CD4-positive, alpha-beta T cell treated with Interleukin-17A for 1 hour (primary cell): ENCODE results near the gene RALGDS.
A peak's percentile ranks its signal among the peaks of the same experiment; 100 is the strongest.
"Not testable (repeated sequence)": the region's sequence is repeated elsewhere in the genome, so short reads cannot be mapped to it uniquely, and the experiment has no call there.

Experiments used
- DNase-seq: peaks from one replicate; pipeline ENCODE4 v3.0.0-alpha.2; 2020

The RALGDS gene

GRCh38 chr9:133063500-133064231 lies 57.4 kb downstream of the RALGDS start:
- DNase-seq: no peak

GRCh38 chr9:133063159-133063499 lies 57.9 kb downstream of the RALGDS start:
- DNase-seq: no peak

DNA sequence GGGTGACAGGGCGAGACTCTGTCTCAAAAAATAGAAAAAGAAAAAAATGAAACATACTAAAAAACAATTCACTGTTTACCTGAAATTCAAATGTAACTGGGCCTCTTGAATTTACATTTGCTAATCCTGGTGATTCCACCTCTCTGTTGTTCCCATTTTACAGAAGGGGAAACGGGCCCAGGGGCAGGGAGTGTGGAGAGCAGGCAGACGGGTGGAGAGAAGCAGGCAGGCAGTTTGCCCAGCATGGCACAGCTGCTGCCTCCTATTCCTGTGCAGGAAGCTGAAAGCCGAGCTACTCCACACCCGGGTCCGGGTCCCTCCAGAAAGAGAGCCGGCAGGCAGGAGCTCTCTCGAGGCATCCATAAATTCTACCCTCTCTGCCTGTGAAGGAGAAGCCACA lies 58.5 kb downstream of the RALGDS start:
- DNase-seq: not testable (repeated sequence)

- DNase-seq: not testable (repeated sequence)
Observed at GRCh38 chr9:133061764-133062145, 59.3 kb downstream of the RALGDS start, which contains the start of gene CEL. Gene CEL, plus strand, starts transcription at chr9:133061981. Its CDS starts 22 bp downstream, at chr9:133062003.

GRCh38 chr9:133061019-133061763 lies 59.8 kb downstream of the RALGDS start:
- DNase-seq: not testable (repeated sequence)

GRCh38 chr9:133060417-133060841 lies 60.6 kb downstream of the RALGDS start:
- DNase-seq: no peak

GRCh38 chr9:133059623-133060022 lies 61.4 kb downstream of the RALGDS start:
- no peak for DNase-seq

DNA sequence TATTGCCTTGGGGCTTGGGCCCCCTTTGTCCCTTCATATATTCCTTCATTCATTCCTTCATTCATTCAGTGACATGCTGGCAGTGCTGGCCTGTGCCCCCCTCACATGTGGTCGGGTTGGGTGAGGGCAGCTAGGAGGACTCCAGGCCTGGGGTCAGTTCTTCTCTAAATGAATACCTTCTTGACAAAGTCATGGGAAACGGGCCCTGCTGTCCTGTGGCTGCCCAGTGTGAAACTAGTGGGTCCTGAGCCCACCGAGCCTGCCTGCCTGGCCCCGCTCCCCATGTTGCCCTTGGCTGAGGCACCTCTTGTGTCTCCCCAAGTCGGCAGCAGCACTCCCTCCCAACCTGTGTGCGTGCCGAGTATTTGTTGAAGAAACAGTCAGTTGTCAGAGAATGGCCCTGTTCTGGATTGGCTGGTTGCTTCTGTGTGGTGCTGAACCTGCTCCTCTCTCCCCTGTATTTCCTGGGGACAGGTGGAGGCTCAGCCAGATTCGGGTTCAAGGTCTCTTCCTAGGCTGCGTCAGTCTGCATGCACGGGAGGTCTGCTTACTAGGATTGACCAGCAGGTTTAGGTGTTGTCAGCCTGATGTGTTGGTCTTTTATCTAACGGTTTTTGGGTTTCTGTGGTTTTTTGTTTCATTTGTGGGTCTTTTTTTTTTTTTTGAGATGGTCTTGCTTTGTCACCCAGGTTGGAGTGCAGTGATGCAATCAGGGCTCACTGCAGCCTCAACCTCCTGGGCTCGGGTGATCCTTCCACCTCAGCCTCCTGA lies 62.3 kb downstream of the RALGDS start:
- no peak for DNase-seq

- no peak for DNase-seq
Observed at GRCh38 chr9:133058071-133058470, 63.0 kb downstream of the RALGDS start.

DNA sequence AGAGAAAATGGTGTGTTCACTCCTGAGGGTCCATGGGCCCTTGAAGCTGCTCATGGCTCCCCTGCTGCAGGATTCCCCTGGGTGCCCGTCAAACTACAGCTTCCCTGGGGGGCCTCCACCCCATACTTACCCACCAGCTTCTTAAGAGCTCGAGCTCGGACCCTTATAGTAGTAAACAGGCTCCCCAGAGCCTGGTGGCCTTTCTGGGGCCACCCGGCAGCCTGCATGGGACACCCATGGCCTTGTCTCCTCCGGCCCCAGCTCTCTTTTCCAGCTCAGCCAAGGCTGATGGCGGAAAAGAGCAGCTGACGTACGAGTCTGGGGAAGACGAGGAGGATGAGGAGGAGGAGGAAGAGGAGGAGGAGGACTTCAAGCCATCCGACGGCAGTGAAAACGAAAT lies 63.5 kb downstream of the RALGDS start:
- no peak for DNase-seq

DNA sequence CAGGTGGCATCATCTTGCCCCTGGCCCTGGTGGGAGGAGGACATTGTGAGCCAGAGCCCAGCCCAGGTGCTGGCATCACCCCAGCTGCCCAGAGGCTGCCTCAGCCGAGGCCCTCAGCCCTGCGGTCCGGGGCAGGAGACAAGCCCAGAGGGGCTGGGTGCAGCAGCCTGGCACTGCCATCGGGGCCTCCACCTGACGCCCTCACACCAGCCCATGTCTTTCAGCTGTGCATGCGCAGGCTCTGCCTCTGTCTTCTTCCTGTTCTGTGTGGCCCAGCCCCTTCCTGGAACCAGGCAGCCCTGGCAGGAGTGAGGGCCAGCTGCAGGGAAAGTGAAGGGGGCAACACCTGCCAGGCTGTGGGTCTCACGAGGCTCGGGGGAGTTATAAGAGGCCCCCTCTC lies 64.0 kb downstream of the RALGDS start:
- DNase-seq: no peak

GRCh38 chr9:133056533-133056932 lies 64.5 kb downstream of the RALGDS start:
- DNase-seq: no peak

DNA sequence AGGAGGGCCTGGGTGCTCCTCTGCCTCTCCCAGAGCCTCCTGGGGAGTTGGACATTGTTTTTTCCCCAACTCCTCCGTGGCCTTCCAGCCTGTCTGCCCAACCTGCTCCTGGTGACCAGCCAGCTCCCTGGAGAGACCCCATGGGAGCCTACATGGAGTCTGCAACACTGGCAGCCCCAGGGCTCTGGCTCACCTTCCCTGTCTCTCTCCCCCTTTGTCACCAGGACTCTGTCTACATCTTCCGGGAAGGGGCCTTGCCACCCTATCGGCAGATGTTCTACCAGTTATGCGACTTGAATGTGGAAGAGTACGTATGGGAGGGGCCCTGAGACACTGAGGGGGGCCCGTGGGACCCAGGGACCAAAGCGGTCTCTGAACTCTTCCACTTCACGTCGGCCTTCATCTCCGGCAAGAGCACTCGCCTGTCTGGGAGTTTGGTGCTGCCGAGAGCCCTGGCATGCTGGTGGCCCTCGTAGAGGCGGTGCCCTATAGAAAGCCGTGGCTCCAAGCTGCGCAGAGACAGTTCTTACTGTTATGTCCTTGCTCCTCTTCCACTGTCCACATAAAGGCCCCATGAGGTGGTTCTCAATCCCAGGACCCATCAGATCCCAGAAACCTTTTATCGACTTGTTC lies 65.1 kb downstream of the RALGDS start:
- DNase-seq: no peak

GRCh38 chr9:133054966-133055365 lies 66.1 kb downstream of the RALGDS start:
- DNase-seq: no peak

DNA sequence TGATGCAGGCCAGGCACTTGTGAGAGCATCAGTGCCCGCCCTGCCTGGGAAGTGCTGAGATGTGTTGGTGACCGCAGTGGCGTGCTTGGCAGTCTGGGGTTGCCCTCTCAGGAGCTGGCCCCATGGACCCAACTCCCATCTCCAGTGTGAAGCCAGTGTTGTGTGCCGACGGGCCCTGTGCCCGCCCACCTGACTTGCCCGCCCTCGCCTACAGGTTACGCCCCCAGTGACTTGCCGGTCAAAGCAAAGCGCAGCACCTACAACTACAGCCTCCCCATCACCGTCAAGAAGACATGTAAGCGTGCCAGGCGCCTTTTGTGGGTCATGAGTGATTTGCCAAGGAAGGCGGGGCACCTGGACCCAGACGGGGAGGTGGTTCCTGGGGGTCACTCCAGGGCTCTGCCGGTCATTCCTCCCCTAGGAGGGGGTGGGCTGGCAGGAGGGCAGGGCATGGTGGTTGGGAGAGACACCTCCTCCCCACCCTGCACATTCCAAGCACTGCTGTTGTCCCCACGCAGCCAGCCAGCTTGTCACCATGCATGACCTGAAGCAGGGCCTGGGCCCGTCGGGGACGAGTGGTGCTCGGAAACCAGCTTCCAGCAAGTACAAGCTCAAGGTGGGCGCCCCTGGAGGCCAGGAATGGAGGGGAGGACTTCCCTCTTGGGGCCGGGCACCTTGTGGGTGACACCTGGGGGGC lies 66.7 kb downstream of the RALGDS start:
- no peak for DNase-seq

GRCh38 chr9:133051966-133052539 lies 69.0 kb downstream of the RALGDS start:
- DNase-seq: no peak

DNA sequence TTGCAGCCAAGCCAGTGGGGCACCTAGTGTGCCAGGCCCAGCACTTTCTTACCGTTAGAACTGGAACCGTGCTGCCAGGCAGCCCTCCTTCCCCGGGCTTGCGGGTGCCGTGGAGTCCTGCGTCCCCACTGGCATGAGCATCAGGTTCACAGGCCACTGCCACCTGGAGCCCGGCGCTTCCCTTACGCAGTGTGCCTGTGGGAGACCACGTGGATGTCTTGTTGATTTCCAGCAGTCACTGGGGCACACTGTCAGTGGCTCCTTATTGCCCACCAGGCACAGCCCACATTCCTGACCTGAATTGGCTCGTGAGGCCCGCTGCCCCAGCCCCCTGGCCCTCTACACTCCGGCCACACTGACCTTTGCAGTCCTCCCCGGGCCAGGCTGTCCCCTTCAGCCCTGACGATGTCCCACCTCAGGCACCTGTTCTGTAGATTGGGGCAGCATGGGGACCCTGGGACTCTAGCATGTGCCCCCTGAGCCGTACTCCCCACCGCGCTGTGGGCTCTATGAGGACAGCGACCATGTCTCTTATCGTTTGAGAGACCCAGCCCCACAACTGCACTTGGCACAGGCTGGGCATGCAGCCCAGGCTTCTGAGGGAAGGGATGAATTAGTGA lies 69.6 kb downstream of the RALGDS start:
- DNase-seq: no peak

DNA sequence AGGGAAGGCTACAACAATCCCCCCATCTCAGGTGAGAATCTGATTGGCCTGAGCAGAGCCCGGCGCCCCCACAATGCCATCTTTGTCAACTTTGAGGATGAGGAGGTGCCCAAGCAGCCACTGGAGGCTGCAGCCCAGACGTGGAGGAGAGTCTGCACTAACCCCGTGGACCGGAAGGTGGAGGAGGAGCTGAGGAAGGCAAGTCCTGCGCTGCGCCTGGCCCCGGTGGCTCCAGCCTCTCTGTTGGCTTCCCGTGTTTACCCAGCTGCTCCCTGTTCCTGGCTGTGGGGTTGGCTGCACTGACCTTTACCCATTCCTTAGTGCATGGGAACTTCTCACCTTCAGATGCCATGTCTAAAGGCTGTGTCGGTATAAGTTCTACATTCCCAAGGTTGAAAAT lies 70.3 kb downstream of the RALGDS start:
- no peak for DNase-seq

DNA sequence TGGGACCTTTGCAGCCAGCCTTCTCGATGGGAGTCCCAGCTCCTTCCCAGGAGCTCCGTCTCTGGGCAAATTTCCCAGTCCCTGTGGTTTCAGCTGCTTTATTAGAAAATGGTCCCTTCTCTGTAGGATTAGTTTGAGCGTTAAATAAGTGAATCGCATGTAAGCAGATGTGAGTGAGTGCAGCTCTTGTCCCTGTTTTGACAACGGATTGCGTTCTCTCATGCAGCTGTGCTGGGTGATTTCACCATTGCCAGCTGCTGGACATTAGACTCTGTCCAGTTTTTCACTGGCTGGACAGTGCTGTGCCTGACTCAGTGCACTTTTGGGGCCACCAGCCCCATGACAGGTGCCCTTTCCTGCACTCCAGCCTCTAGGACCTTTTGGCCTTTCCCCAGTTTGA lies 70.9 kb downstream of the RALGDS start:
- no peak for DNase-seq

DNA sequence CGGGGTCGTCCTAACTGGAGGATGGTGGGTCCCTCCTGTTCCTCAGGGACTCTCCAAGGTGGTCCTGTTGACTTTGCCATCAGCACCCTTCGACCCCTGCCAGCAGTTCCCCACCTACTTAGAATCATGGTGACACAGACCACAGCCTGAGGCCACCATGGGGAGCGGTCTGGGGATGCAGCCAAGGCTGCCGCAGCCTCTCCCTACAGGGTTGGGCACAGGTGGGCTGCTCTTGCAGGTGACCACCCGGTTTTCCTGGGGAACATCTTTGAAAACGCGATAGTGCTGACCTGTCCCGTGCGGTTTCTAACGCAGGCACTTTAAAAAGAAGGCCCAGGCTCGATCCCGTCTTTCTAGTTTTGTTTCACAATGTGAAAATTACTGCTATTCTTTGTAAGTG lies 72.0 kb downstream of the RALGDS start:
- DNase-seq: no peak

DNA sequence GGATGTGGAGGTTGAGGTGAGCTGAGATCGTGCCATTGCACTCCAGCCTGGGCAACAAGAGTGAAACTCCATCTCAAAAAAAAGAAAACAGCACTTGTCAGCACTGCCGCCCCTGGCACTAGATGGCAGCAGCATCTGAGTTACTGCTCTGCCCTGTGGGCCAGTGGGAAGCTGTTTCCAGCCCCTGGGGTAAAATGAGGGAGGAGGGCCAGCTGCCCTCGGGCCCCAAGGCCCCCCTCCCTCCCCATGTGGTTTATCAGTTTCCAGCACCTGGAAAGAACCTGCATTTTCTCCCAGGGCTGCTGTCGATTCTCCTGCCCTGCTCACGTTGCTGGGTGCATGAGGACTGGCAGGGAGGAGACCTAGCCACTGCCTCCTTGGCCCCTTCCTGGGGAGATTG lies 72.4 kb downstream of the RALGDS start:
- DNase-seq: peak; percentile 42
